Liver (tissue), 3 donors: ENCODE results near the gene CDH4.

ENCODE experiments used
- FOXA1 ChIP-seq: IDR thresholded peaks from 2 replicates; pipeline ENCODE4 v1.6.1; 2016; ENCODE audit warnings: antibody characterized with exemption
- FOXA2 ChIP-seq: IDR thresholded peaks from 2 replicates; pipeline ENCODE4 v1.6.1; 2016; ENCODE audit warnings: antibody characterized with exemption
- JUND ChIP-seq, 2 donors: IDR thresholded peaks; 2 replicates each; pipeline ENCODE4 v1.6.1; 2016; ENCODE audit warnings: antibody characterized with exemption in 2 of 2
- REST ChIP-seq: IDR thresholded peaks from 2 replicates; pipeline ENCODE4 v1.6.1; 2016; ENCODE audit warnings: antibody characterized with exemption, mild to moderate bottlenecking
- RXRA ChIP-seq, 2 donors: IDR thresholded peaks; 2 replicates each; pipeline ENCODE4 v1.6.1; 2017 to 2018; ENCODE audit warnings: antibody characterized with exemption in 2 of 2, mild to moderate bottlenecking in 1 of 2
- TAF1 ChIP-seq: conservative IDR thresholded peaks from 2 replicates; pipeline ENCODE4 v1.6.1; 2016; ENCODE audit warnings: antibody characterized with exemption, mild to moderate bottlenecking
- YY1 ChIP-seq: IDR thresholded peaks from 2 replicates; pipeline ENCODE4 v1.6.1; 2016; ENCODE audit warnings: antibody characterized with exemption, mild to moderate bottlenecking
- TF ChIP-seq, protein P1 (sequence below): fragments of 150-350 bp; IDR thresholded peaks from 2 replicates; pipeline ENCODE4 v1.5.1; 2017; ENCODE audit warnings: improper control_type of control experiment, low read depth, low read length; ENCODE audit not compliant: missing input control
- TF ChIP-seq, protein P2 (sequence below): IDR thresholded peaks from 2 replicates; pipeline ENCODE4 v1.6.1; 2016; ENCODE audit warnings: antibody characterized with exemption
- TF ChIP-seq, protein P3 (sequence below): IDR thresholded peaks from 2 replicates; pipeline ENCODE4 v1.6.1; 2016; ENCODE audit warnings: antibody characterized with exemption
- donor health status: healthy.
- donor health status: healthy.

DNA sequence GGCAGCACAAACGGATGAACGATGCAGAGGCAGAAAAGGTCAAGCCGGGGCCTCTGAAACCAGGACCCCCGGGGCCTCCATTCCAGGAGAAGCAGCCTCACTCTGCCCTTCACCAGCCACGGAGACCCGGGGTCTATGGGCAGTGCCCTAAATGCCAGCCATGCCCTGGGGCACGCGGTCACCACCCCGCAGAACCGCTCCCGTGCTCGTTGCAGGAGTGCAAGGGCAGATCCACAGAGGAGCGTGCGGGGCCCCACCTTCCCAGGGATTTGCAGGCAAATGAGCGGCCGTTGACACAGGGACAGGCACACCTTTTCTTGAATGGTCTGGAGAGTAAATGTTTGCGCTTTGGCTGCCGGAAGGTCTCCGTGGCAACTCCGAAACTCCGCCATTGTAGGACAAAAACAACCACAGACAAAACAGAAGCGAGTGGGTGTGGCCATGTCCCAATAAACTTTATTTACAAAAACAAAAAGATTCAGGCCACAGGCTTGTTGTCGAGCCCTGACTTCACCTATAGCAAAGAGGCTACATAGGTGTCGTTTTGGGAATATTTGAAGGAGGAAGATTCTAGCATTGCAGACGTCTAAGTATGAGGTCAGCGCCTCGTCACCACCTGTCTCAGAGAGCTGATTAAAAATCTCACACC lies 650.3 kb downstream of the CDH4 start:
- TF ChIP-seq, protein P1, sequence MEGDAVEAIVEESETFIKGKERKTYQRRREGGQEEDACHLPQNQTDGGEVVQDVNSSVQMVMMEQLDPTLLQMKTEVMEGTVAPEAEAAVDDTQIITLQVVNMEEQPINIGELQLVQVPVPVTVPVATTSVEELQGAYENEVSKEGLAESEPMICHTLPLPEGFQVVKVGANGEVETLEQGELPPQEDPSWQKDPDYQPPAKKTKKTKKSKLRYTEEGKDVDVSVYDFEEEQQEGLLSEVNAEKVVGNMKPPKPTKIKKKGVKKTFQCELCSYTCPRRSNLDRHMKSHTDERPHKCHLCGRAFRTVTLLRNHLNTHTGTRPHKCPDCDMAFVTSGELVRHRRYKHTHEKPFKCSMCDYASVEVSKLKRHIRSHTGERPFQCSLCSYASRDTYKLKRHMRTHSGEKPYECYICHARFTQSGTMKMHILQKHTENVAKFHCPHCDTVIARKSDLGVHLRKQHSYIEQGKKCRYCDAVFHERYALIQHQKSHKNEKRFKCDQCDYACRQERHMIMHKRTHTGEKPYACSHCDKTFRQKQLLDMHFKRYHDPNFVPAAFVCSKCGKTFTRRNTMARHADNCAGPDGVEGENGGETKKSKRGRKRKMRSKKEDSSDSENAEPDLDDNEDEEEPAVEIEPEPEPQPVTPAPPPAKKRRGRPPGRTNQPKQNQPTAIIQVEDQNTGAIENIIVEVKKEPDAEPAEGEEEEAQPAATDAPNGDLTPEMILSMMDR, result no peak
- no peak for TF ChIP-seq TAF1
- TF ChIP-seq REST, result no peak
- TF ChIP-seq, protein P2, sequence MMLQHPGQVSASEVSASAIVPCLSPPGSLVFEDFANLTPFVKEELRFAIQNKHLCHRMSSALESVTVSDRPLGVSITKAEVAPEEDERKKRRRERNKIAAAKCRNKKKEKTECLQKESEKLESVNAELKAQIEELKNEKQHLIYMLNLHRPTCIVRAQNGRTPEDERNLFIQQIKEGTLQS, result no peak
- TF ChIP-seq JUND (IDR thresholded peaks at IDR 0.05), result no peak
- no peak for TF ChIP-seq FOXA1
- TF ChIP-seq, protein P3, sequence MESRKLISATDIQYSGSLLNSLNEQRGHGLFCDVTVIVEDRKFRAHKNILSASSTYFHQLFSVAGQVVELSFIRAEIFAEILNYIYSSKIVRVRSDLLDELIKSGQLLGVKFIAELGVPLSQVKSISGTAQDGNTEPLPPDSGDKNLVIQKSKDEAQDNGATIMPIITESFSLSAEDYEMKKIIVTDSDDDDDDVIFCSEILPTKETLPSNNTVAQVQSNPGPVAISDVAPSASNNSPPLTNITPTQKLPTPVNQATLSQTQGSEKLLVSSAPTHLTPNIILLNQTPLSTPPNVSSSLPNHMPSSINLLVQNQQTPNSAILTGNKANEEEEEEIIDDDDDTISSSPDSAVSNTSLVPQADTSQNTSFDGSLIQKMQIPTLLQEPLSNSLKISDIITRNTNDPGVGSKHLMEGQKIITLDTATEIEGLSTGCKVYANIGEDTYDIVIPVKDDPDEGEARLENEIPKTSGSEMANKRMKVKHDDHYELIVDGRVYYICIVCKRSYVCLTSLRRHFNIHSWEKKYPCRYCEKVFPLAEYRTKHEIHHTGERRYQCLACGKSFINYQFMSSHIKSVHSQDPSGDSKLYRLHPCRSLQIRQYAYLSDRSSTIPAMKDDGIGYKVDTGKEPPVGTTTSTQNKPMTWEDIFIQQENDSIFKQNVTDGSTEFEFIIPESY, result no peak
- TF ChIP-seq RXRA (IDR thresholded peaks at IDR 0.05), result no peak
- no peak for TF ChIP-seq YY1
- TF ChIP-seq FOXA2, result no peak
